Uterus (tissue), 2 donors: ENCODE results near the gene PCBP2.

ENCODE experiments used
- POLR2A ChIP-seq, 2 donors: fragments of 450-650 bp; IDR thresholded peaks; one replicate each; pipeline ENCODE4 v1.6.1; 2016; ENCODE audit warnings: antibody characterized with exemption in 2 of 2, mild to moderate bottlenecking in 1 of 2, moderate library complexity in 1 of 2
- TF ChIP-seq, protein P1 (sequence below), 4 experiments: fragments of 200-600 bp in 2 of 4; fragments of 450-650 bp in 2 of 4; sonication (generic) in 2 of 4; IDR thresholded peaks; one replicate each; pipeline ENCODE4 v1.5.1; 2016 to 2019; ENCODE audit warnings: antibody characterized with exemption in 4 of 4, mild to moderate bottlenecking in 2 of 4, moderate library complexity in 1 of 4

DNA sequence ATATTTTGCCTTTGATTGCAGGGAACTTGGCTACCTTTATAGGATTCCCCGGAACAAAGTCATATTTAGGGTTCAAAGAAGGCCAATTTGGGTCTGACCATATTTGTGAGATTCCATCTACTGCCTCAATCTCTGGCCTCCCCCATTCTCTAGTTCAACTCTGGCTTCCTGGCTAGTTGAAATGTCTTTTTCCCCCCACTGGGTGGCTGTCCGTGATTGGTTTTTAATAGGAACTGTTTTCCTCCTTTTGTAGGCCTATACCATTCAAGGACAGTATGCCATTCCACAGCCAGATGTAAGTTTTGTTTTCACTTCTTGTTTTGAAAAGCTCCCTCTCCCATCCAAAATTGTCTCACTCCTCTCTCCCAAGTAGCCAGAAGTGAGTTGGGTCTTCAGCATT is 13.8 kb downstream of the PCBP2 start:
- TF ChIP-seq, protein P1, sequence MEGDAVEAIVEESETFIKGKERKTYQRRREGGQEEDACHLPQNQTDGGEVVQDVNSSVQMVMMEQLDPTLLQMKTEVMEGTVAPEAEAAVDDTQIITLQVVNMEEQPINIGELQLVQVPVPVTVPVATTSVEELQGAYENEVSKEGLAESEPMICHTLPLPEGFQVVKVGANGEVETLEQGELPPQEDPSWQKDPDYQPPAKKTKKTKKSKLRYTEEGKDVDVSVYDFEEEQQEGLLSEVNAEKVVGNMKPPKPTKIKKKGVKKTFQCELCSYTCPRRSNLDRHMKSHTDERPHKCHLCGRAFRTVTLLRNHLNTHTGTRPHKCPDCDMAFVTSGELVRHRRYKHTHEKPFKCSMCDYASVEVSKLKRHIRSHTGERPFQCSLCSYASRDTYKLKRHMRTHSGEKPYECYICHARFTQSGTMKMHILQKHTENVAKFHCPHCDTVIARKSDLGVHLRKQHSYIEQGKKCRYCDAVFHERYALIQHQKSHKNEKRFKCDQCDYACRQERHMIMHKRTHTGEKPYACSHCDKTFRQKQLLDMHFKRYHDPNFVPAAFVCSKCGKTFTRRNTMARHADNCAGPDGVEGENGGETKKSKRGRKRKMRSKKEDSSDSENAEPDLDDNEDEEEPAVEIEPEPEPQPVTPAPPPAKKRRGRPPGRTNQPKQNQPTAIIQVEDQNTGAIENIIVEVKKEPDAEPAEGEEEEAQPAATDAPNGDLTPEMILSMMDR (IDR thresholded peaks at IDR 0.05): no peak
- no peak for TF ChIP-seq POLR2A (IDR thresholded peaks at IDR 0.05)
